GM18507 (cell line): Measurements from ENCODE around the gene DLGAP4.

Source experiments
- DNase-seq: peaks from one replicate; pipeline ENCODE4 v3.0.0; 2011; ENCODE audit warnings: low read depth; ENCODE audit not compliant: insufficient read length; ENCODE audit errors: extremely low spot score
- FAIRE-seq: peaks from 2 replicates; lab custom pipeline; 2011; peaks lifted over from hg19 to GRCh38; lab: Jason Lieb, UNC

The DLGAP4 gene

DNA sequence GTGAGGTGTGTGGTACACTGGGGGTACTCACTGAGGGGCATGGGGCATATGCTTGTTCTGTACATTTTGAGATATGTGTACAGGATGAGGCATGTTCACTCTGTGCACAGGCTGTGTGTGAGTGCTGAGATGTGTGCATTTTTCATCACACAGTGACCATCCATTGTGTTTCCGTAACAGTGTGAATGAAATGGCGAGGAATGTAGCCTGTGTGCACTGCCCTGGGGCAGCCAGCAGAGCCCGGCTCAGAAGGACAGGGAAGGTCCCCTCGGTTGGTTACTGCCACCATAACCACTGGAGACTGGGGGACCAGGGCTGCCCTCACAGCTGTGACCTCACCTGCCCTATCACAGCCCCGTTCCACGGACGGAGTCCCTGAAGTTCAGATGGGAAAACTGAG is 129.0 kb downstream of the DLGAP4 start:
- FAIRE-seq (no peak), DNase-seq (no peak)

DNA sequence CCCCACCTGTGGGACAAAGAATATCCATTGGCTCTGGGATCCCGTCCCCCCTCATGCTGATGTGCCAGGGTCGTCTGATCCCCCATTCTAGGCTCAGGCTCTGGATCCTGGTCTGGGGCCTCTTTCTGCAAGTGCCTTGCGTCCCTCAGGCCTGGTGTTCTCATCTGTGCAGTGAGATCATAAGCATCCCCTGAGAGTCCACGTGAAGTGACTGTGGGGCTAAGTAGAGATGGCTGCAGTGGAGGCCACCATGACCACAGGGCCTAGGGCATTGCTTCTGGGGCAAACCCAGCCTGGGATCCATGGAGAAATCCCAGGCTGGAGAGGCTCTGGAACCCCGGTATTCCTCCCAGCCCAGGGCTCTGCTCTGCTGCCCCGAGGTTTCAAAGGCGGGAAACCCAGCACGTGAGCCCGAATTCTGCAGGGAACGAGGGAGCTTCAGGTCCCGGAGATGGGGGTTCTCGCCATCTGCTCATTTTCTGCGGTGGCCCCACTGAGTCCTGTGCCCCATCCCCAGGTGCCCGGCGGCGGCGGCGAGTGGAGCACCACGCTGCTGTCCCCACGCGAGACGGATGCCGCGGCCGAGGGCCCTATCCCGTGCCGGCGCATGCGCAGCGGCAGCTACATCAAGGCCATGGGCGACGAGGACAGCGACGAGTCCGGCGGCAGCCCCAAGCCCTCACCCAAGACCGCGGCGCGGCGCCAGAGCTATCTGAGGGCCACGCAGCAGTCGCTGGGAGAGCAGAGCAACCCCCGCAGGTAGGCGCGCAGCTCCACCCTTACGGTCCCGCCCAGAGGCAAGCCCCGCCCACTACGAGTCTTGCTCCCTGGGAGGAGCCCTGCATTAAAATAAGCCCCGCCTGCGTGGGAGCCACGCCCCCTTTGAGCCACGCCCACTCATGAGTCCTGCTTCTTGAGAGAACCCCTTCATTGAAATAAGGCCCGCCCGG is 129.7 kb downstream of the DLGAP4 start:
- FAIRE-seq: peak; percentile 75
- peak; percentile 66 for DNase-seq

GRCh38 chr20:36439040-36439730 is 133.0 kb downstream of the DLGAP4 start:
- DNase-seq (peak; percentile 43), FAIRE-seq (peak; percentile 12)

- FAIRE-seq (no peak), DNase-seq (no peak)
Measured at GRCh38 chr20:36439731-36440072, 133.6 kb downstream of the DLGAP4 start.

GRCh38 chr20:36440370-36441026 is 134.4 kb downstream of the DLGAP4 start:
- DNase-seq (no peak), FAIRE-seq (no peak)

DNA sequence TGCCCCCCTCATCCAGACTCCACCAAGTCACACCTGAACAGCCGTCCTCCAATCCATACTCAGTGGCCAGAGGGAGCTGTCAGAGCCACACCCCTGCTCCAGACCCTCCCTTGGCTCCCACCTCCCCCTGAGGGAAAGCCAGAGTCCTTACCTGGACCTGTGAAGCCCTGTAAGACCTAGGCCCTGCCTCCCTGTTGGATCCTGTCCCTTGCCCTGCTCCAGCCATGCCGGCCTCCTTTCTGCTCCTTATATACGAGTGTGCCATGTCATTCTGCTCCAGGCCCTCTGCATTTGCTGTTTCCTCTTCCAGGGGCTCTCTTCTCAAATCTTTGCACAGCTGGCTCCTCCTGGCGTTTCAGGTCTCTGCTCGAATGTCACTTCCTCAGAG is 134.9 kb downstream of the DLGAP4 start:
- DNase-seq: no peak
- FAIRE-seq: no peak

DNA sequence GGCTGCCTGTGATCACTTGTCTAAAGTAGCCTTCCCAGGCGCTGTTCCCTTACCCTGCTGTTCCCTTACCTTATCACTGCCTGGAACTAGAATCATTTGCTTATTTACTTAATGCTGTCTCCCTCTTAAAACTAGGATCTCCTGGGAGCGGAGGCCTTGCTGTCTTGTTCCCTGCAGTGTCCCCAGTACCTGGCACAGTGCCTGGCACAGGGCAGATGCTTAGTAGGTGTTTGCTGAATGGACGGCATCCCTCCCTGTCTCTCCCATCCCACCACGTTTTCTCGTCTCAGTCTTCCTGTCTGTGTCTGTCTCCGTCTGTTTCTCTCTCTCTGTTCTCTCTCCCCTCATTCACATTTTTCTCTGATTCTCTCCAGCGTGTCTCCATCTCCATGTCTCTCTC is 135.3 kb downstream of the DLGAP4 start:
- DNase-seq (no peak), FAIRE-seq (no peak)

DNA sequence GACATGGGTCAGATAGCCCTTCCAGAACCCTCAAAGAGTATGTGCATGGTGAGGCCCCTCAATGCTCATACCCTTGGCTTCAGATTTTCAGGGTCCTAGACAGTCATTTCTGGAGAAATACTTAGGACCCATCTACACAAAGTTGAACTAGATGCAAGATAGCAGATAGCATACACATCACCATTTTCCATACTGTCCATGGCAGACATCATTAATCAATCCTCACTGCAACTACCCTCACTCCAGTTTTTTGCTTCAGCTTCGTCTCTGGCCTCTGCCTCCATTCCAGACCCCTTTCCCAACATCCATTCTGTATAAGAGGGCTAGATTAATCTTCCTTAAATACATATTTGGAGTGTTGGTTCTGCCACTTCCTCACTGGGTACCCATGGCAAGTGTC is 139.7 kb downstream of the DLGAP4 start:
- DNase-seq (no peak), FAIRE-seq (no peak)

GRCh38 chr20:36446557-36446956 is 140.4 kb downstream of the DLGAP4 start:
- no peak for DNase-seq

GRCh38 chr20:36447101-36447500 is 141.0 kb downstream of the DLGAP4 start:
- no peak for FAIRE-seq
- no peak for DNase-seq

More at GRCh38 chr20:36446557-36446956, 140.4 kb downstream of the DLGAP4 start:
- no peak for FAIRE-seq

DNA sequence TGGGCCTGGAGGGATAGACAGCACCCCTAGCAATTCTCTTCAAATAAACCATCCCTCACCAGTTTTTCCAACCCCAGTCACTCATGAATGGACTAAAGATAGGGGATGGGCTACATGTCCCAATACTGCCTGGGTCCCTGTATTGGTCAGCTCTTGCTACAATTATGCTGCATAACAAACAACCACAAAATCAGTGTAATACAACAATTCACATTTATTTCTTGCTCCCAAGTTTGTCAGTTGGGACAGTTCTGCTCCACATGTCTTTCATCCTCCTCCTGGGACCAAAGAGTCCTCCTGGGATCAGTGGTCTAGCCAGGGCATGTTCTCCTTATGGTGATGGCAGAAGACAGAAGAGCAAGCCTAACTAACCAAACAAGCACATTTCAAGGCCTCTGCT is 143.5 kb downstream of the DLGAP4 start:
- DNase-seq: no peak
- no peak for FAIRE-seq

- no peak for DNase-seq
- FAIRE-seq: no peak
Measured at GRCh38 chr20:36454332-36454697, 148.2 kb downstream of the DLGAP4 start.

DNA sequence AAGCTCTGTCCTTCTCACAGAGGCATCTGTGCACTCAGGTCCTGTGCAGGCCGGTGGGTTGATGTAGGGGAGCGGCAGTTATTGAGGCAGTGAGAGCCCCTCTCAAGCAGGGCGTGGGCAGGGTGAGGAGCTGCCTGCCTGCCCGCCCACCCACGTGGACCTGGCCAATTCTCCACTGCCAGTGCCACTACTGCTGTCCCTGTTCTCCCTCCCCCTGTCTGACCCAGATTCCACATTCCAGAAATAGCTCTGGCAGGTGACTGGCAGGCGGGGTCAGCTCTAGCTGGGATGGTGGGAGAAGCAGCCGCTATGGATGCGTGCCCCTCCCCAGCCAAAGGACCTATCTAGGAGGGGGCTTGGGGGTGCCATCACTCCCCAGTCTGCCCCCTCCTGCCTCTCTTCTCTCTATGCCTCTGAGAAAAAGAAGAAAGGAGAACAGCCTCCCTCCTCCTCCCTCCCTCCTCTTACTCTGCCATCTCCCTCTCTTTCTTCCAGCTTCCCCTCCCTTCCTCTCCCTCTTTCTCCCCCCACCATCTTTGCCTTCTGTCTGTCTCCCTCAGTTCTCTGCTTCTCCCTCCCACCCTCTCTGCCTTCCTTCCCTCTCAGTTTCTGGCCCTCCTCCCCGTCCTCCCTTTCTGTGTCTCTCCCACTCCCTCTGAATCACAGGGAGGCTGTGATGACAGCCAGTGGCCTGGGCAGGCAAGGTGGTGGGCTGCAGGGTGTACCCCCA is 148.7 kb downstream of the DLGAP4 start:
- DNase-seq (no peak), FAIRE-seq (no peak)

GRCh38 chr20:36455972-36456625 is 150.0 kb downstream of the DLGAP4 start:
- no peak for DNase-seq
- FAIRE-seq: no peak

DNA sequence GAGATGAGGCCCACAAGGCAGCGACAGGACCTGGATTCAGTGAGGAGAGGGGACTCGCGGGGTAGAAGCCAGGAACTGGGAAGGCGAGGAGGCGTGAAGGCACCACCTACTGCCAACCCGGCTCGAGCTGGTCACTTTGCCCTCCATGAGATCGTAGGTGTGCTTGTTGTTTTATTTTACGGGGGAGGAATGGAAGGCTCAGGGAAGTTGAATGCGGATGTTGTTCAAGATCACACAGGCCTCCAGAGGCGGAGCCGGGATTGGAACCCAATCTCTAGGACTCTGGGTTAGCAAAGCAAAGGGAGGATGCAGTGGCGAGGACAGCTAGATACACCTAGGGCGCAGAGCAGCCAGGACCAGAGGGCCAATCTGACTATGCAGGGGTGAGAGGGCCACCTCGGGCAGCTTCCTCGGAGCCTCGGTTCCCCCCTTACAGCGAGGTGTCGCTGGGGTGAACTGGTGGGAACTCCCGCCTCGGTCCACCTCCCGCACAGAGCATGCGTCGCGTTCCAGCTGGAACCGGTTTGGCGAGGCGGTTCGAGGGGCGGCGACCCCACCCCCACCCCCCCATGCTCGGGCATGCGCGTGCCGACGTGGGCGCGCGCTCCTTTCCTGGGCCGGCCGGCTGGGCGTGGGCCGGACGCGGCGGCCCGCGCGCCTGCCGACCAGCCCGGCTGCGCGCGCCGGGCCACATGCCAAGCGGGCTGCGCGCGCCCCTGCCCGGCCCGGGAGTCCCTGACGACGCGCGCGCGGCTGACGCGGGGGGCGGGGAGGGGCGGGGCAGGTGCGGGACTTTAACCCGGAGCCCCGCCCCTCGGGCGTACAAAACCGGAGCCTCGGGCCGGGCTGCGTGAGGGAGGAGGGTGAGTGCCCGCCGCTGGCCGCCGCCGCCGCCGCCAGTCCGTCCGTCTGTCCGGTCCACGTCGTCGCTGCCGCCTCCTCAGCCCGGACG is 154.8 kb downstream of the DLGAP4 start:
- FAIRE-seq: peak; percentile 93
- DNase-seq: peak; percentile 73

- DNase-seq (no peak), FAIRE-seq (no peak)
Measured at GRCh38 chr20:36461600-36462439, 155.7 kb downstream of the DLGAP4 start.

GRCh38 chr20:36462440-36463211 is 156.5 kb downstream of the DLGAP4 start:
- FAIRE-seq (no peak), DNase-seq (no peak)
